ENCODE measurements around the gene GHRH.

- TF ChIP-seq, protein P1, sequence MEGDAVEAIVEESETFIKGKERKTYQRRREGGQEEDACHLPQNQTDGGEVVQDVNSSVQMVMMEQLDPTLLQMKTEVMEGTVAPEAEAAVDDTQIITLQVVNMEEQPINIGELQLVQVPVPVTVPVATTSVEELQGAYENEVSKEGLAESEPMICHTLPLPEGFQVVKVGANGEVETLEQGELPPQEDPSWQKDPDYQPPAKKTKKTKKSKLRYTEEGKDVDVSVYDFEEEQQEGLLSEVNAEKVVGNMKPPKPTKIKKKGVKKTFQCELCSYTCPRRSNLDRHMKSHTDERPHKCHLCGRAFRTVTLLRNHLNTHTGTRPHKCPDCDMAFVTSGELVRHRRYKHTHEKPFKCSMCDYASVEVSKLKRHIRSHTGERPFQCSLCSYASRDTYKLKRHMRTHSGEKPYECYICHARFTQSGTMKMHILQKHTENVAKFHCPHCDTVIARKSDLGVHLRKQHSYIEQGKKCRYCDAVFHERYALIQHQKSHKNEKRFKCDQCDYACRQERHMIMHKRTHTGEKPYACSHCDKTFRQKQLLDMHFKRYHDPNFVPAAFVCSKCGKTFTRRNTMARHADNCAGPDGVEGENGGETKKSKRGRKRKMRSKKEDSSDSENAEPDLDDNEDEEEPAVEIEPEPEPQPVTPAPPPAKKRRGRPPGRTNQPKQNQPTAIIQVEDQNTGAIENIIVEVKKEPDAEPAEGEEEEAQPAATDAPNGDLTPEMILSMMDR (IDR thresholded peaks at IDR 0.05) = no peak
- TF ChIP-seq POLR2A (IDR thresholded peaks at IDR 0.05; ENCODE audit: low read depth) (no peak), POLR2AphosphoS5 (IDR thresholded peaks at IDR 0.05) (no peak), EP300 (IDR thresholded peaks at IDR 0.05) (no peak)
These were observed 22.0 kb upstream of the GHRH start for GRCh38 chr20:37283530-37284195.

Measured in esophagus muscularis mucosa (tissue), 4 donors.